Tibial artery (tissue), 4 donors: Measurements from ENCODE around the gene S100A10.

ENCODE experiments used
- DNase-seq, 2 donors: peaks; one replicate each; pipeline ENCODE4 v3.0.0-alpha.2; 2019
- H3K27ac ChIP-seq, 2 donors: fragments of 200-600 bp; sonication (generic) in 1 of 2; 1 replicate in 1 of 2; 2 replicates in 1 of 2; pipeline ENCODE4 v1.5.1; 2018 to 2019; ENCODE audit warnings: mild to moderate bottlenecking in 1 of 2
- H3K27me3 ChIP-seq, 2 donors: fragments of 200-600 bp; sonication (generic) in 1 of 2; one replicate each; pipeline versions ENCODE4 v1.5.1 to v1.6.0; 2016 to 2019
- H3K36me3 ChIP-seq, 3 donors: fragments of 200-600 bp; sonication (generic) in 2 of 3; one replicate each; pipeline ENCODE4 v1.5.1; 2016 to 2019; ENCODE audit warnings: mild to moderate bottlenecking in 2 of 3
- H3K4me1 ChIP-seq, 4 donors: fragments of 200-600 bp; sonication (generic) in 2 of 4; 1 replicate in 3 of 4; 2 replicates in 1 of 4; pipeline ENCODE4 v1.5.1; 2016 to 2019
- H3K4me3 ChIP-seq, 2 donors: fragments of 200-600 bp; sonication (generic) in 1 of 2; 1 replicate in 1 of 2; 2 replicates in 1 of 2; pipeline ENCODE4 v1.5.1; 2018 to 2019; ENCODE audit warnings: mild to moderate bottlenecking in 2 of 2
- H3K9me3 ChIP-seq, 3 donors: fragments of 200-600 bp; sonication (generic) in 1 of 3; one replicate each; pipeline ENCODE4 v1.5.1; 2016 to 2019
- intact Hi-C: fragments of 100-400 bp; cut with DNase I; formaldehyde crosslinking; loops from one replicate; pipeline ENCODE4 v1.15.0; 2023; ENCODE audit warnings: low total_unique reads
- TF ChIP-seq, protein P1 (sequence below), 2 experiments: fragments of 200-600 bp in 1 of 2; fragments of 450-650 bp in 1 of 2; IDR thresholded peaks; one replicate each; pipeline ENCODE4 v1.5.1; 2017 to 2019; ENCODE audit warnings: antibody characterized with exemption in 2 of 2, mild to moderate bottlenecking in 1 of 2, moderate library complexity in 1 of 2

Gene S100A10

DNA sequence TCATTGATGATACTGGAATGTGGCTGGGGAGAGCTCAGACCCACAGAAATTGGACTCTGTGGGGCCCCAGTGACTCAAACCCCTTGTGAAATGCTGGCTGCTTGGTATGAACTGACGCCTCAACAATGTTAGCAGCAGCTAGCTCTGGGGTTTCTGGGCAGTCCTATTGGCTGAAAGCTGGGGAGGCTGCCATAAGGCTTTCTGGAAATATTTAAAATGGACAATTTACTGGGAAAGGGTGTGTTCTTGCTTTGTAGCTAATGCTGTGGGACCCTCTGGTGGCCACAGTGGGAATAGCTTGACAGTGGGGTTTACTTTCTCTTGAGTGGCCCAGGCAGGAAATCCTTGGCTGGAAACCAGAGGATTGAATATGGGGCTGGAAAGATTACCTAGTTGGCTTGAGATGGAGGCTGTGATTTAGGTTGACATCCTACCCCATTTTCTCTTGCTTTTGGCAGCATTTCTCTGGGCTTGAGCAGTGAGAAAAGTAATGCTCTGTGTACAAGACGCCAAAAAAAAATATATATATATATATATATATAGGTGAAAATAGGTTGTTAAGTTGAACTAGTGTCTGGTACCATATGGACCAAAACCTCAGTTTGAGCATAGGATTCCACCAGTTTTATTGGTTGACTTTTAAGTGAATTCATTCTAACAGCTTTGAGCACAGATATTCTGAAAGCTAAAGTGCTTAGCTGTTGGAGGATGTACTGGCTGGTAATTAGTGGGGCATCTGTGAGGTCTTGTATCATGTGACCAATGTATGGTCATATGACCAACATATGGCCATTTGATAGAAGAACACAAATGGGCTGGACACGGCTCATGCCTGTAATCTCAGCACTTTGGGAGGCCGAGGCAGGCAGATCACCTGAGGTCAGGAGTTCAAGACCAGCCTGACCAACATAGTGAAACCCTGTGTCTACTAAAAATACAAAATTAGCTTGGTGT is 8.2 kb upstream of the S100A10 start:
- intact Hi-C loops, result no loop called here
- H3K36me3 ChIP-seq, result no peaks in the 10 kb centered on the region
- peak; percentile 90 to 93 for DNase-seq
- TF ChIP-seq, protein P1, sequence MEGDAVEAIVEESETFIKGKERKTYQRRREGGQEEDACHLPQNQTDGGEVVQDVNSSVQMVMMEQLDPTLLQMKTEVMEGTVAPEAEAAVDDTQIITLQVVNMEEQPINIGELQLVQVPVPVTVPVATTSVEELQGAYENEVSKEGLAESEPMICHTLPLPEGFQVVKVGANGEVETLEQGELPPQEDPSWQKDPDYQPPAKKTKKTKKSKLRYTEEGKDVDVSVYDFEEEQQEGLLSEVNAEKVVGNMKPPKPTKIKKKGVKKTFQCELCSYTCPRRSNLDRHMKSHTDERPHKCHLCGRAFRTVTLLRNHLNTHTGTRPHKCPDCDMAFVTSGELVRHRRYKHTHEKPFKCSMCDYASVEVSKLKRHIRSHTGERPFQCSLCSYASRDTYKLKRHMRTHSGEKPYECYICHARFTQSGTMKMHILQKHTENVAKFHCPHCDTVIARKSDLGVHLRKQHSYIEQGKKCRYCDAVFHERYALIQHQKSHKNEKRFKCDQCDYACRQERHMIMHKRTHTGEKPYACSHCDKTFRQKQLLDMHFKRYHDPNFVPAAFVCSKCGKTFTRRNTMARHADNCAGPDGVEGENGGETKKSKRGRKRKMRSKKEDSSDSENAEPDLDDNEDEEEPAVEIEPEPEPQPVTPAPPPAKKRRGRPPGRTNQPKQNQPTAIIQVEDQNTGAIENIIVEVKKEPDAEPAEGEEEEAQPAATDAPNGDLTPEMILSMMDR (IDR thresholded peaks at IDR 0.05), result peak; percentile 88 to 91
- peaks cover 0 to 5% (median 4%) of the 10 kb centered on the region in 4 donors for H3K4me1 ChIP-seq
- H3K9me3 ChIP-seq, result no peaks in the 10 kb centered on the region
- H3K27ac ChIP-seq, result no peak overlapping the region
- peaks cover 0 to 6% of the 10 kb centered on the region in 2 donors for H3K27me3 ChIP-seq
- H3K4me3 ChIP-seq, result no peak overlapping the region

DNA sequence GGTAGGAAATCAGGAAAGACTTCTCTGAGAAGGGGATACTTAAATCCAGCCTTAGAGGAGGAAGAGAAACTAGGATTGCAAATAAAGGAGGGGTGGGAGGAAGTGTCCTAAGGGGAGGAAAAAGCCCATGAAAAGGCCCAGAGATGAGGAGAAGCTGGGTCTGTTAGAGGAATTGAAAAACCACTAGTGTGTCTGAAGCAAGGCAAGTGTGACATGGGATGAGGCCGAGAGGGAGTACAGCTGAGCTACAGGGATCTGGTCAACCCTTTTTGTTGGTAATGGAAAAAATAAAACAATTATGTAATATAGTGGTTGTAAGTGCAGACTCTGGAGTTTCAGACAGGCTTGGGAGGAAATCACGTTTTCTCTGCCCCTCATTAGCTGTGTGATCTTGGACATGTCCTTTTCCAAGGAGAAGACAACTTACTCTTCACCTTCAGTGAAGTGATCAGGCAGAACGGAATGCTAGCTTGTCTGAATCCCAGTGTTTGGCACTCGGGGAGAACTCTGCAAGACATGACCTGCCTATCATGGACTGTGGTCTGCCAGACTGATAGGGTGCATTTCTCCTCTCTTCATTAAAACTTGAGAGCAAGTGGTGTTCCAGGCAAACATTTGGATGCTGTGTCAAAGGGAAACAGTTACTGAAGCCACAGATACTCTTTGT is 7.4 kb upstream of the S100A10 start:
- TF ChIP-seq, protein P1 (IDR thresholded peaks at IDR 0.05), result no peak
- Histone ChIP-seq H3K27me3 (peaks cover 0 to 2% of the 10 kb centered on the region in 2 donors), H3K9me3 (no peaks in the 10 kb centered on the region), H3K36me3 (no peaks in the 10 kb centered on the region), H3K27ac (no peak overlapping the region), H3K4me1 (peaks cover 0 to 5% (median 4%) of the 10 kb centered on the region in 4 donors), H3K4me3 (no peak overlapping the region)
- intact Hi-C loops, result no loop called here
- no peak for DNase-seq

DNA sequence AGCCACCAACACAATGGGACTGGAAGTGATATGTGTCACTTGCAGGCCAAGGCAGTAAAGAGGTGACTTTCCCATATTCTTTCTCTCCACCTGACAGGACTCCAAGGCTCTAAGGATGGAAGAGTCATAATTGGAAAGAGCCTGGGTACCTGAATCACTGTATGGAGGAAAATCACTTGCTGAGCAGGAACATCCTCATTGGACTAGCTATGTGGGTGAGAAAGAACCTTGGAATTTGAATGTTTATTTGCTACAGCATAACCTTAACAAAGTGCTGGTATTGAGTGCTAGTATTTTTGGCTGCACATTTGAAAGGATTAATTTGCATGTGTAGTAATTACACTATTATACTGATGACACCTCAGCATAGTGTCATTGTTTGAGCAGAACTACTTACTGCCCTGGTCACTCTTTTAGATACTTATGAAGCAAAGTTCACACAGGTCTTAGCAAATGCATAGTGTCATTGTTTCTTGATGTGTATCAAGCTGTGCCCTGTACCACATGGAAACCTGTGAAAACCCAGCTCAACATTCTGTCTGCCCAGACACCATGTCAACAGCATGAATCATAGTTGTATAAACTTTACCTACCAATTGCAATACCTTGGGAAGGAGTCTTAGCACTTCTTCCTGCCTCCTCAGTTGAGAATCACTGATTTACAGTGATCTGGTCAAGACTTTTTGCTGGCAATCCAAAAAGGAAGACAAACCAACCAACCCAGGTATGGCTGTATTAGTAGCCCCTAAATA is 5.1 kb upstream of the S100A10 start:
- no peak overlapping the region for H3K4me3 ChIP-seq
- DNase-seq, result no peak
- TF ChIP-seq, protein P1 (IDR thresholded peaks at IDR 0.05), result no peak
- no peak overlapping the region for H3K27ac ChIP-seq
- peaks cover 0 to 20% (median 14%) of the 10 kb centered on the region in 4 donors for H3K4me1 ChIP-seq
- H3K9me3 ChIP-seq, result no peaks in the 10 kb centered on the region
- H3K36me3 ChIP-seq, result no peaks in the 10 kb centered on the region
- intact Hi-C loops, result loop anchor here (5.0 kb wide), 1 partner anchor 66 kb away; no protein-coding TSS in a partner anchor
- no peaks in the 10 kb centered on the region for H3K27me3 ChIP-seq

- H3K9me3 ChIP-seq, result no peaks in the 10 kb centered on the region
- H3K27ac ChIP-seq, result no peak overlapping the region
- peaks cover under 1 to 33% (median 19%) of the 10 kb centered on the region in 4 donors for H3K4me1 ChIP-seq
- no peak for DNase-seq
- no peaks in the 10 kb centered on the region for H3K36me3 ChIP-seq
- TF ChIP-seq, protein P1 (IDR thresholded peaks at IDR 0.05), result no peak
- no peak overlapping the region for H3K4me3 ChIP-seq
- no peaks in the 10 kb centered on the region for H3K27me3 ChIP-seq
- intact Hi-C loops, result loop anchor here (5.0 kb wide), 1 partner anchor 65 kb away; no protein-coding TSS in a partner anchor
These were observed 3.6 kb upstream of the S100A10 start for GRCh38 chr1:151997284-151997570.

DNA sequence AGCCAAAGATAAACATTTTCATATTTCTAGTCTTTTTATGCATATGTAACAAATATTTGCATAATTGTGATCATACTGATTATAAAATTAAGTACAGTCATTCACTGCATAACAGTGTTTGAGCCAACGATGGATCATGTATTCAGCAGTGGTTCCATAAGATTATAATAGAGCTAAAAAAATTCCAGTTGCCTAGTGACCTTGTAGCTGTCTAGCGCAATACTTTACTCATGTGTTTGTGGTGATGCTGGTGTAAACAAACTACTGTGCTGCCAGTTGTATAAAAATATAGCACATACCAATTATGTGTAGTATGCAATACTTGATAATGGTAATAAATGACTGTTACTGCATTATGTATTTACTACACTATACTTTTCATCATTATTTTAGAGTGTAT is 2.1 kb upstream of the S100A10 start:
- no peak for DNase-seq
- Histone ChIP-seq H3K4me1 (peaks cover 4 to 42% (median 24%) of the 10 kb centered on the region in 4 donors), H3K36me3 (no peaks in the 10 kb centered on the region), H3K27me3 (no peaks in the 10 kb centered on the region), H3K9me3 (no peaks in the 10 kb centered on the region), H3K27ac (no peak overlapping the region), H3K4me3 (no peak overlapping the region)
- intact Hi-C loops, result loop anchor here (5.0 kb wide), 1 partner anchor 63 kb away; no protein-coding TSS in a partner anchor
- TF ChIP-seq, protein P1 (IDR thresholded peaks at IDR 0.05), result no peak
